A204.1 (cell line): ENCODE measurements around the gene TMEM134.

Experiments
- FAIRE-seq: peaks from 2 replicates; lab custom pipeline; 2012; peaks lifted over from hg19 to GRCh38; lab: Jason Lieb, UNC

TMEM134 gene

DNA sequence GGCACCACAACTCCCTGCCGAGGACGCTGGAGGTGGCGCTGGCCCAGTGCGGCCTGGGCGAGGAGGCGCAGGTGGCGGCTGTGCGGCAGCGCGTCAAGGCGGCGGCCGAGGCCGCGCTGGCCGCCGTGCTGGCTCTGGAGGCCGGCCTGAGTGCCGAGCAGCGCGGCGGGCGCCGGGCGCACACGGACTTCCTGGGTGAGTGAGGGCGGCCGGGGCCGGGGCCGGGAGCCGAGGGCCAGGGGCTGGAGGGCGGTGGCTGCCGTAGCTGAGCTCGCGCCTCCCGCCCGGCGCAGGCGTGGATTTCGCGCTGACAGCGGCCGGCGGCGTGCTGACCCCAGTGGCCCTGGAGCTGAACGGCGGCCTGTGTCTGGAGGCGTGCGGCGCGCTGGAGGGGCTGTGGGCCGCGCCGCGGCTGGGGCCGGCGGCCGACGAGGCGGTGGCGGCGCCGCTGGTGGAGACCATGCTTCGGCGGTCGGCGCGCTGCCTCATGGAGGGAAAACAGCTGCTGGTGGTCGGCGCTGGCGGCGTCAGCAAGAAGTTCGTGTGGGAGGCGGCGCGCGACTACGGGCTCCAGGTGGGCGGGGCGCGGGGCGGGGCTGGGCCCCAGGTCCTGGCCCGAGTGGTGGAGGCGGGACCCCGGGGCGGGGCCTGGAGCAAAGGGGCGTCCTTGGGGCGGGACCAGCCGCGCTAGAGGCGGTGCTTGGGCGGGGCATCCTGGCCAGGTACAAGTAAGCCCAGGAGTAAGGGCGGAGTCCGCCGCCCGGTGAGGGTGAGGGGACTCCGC lies 48.2 kb downstream of the TMEM134 start:
- FAIRE-seq, result no peak

DNA sequence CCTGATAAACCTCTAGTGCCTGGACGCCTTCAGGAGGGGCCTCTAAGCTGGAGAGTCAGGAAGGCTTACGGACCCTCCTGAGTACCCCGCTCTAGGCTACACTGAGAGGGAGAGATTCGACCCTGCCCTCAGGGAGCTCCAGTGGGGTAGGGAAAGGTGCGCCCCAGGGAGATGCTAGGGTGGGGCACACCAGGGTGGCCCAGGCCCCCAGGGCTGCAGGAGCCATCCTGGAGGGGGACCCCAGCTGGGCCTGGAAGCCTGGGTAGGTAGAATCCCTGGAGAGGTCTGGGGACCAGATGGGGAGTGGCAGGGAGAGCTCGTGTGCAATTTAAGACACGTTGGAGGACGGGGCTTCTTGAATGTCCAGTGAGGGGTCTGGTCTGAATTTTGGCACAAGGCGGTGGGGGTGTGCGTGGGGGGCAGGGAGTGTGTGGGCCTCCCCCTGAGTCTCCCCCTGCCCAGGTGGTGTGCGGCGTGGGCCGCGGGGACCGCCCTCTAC lies 48.9 kb downstream of the TMEM134 start:
- no peak for FAIRE-seq

- FAIRE-seq, result no peak
Observed at GRCh38 chr11:67419325-67420049, 49.6 kb downstream of the TMEM134 start.

DNA sequence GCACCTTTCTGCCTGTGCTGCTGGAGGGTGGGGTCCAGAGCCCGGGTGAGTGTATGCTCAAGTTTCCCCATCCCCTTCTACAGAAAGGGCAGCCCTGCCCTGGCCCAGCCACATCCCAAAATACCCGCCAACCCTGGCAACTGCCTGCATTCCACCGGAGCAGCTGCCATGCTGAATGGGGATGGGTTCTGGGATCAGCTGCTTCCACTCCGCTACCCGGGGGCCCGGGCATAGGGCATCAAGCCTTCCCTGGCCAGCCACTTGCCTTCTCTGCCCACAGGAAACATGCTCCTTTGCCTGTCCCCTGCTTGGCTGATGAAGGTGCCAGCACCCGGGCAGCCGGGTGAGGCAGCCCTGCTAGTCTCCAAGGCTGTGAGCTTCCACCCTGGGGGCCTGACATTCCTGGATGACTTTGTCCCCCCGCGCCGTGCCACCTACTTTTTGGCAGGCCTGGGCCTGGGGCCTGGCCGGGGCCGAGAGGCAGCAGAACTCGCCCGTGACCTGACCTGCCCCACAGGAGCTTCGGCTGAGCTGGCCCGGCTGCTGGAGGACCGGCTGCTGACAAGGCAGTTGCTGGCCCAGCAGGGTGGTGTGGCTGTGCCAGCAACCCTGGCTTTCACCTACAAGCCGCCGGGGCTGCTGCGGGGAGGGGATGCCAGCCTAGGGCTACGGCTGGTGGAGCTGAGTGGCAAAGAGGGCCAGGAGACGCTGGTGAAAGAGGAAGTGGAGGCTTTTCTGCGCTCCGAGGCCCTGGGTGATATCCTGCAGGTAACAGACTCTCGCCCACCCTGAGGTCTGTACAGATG lies 50.4 kb downstream of the TMEM134 start:
- FAIRE-seq, result no peak

DNA sequence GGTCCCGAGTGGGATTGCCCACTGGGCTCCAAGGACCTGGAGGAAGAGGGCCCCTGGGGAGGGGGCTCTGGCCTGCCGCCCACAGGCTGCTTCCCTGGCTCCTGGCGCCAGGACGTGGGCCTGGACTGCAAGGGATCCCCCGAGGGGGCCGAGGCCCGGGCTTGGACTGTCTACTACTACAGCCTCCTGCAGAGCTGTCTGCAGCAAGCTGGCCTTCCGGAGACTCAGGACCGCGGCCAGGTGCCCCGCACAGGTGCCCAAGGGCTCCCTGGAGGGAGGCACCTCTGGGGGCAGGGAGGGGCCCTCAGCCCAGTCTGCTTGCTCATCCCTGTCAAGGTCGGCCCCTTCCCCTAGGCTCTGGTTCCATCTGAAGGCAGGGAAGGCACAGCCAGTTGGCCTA lies 51.6 kb downstream of the TMEM134 start:
- FAIRE-seq, result no peak

DNA sequence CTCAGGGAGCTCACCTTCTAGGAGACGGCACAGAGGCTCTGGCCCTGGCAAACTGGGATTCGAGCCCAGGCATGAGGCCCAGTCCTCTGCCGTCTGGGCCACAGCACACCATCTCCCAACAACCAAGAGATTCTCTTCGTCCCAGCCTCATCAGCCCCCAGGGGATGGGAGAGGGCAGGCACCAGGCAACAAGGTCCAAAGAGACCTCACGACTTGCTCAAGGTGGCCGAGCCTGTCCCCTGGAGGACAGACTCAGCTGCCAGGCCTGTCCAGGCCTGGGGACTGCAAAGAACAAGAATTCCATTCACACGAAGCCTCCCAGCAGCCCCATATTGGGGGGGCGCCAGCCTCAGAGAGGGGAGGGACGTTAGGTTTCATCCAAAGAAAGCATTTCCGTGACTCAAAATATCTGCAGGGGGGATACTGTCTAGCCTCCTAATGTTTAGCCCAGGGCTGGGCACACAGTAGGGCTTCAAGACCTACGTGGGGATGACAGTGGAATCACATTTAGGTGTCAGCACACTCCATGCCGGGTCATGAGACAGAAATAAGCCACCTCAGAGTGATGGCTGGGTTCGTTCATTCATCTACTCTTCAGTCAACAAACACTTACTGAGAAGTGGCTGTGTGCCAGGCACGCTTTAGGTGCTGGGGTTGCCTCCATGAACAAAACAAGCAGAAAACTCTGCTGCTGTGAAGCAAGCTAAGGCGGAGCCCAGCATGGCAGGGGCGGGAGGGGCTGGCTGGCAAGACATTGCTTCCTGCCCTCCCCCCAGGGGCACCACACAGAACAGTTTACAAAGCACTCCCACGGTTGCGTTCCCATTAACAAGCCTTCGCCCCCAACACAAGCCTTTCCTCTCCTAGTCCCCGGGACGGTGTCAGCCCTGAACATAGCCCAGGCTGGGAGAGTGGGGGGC lies 52.4 kb downstream of the TMEM134 start:
- FAIRE-seq, result no peak

DNA sequence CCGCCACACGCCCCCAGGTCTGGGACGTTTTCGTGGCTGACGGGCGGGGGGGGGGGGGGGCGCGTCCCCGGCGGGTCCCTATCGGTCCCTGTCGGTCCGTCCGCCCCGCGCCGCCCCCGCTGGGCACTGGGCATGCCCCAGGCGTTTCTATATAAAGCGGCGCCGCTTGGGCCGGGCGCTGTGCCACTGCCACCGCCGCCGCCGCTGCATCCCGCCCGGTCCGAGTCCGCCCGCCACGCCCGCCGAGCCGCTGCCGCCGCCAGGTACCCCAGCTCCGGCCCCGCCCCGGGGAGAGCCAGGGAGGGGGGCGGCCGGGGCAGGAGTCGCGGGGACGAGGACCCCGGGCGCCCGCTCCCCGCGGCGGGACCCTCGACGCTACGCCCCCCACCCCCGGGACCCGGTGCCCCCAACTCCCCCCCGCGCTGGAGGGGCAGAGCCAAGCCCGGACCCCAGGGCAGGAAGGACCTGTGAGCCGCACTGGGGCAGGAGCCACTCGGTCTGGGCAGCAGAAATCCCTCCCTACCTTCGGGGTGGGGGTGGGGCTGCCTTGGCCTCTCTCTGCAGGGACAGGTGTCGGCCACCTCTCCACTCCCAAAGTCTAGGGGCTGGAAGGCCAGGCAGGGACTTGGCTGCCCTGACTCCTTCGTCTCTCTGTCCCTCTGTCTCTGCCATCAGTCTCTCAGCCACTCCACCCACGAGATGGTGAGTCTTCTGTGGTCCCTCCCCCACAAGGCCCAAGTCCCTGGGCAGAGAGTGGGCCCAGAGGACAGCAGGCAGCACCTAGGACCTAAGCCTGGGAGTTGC lies 53.3 kb downstream of the TMEM134 start, which contains the start of gene CARNS1:
CARNS1 (plus strand) TSS at position 178 of the 804 bp plus-strand sequence; CDS start at position 700, 522 bp downstream.
- no peak for FAIRE-seq

DNA sequence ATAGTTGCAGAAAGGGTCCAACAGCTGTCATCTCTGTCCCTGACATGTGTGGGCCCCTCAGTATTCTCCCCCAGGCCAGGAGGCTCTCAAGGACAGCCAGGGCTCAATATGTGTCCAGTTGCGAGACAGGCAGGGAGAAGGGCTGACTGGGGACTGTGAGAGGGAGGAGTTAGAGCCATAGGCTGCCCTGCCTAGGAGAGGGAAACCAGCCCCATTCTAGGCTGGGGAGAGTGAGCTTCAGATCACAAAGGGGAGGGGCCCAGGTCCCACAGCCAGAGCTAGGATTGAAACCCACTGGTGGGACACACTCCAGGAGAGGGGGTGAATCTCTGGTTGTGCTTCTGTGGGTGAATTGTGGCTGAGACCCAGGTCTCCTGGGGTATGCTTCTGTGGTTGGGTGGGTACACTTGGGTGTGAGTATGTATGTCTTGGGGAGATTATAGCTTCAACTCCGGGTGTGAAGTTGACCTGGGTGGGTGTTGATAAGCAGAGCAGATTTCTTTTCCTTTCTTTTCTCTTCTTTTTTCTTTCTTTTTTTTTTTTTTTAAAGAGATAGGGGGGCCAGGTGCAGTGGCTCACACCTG lies 55.7 kb downstream of the TMEM134 start:
- FAIRE-seq, result no peak

GRCh38 chr11:67412495-67413179 lies 56.4 kb downstream of the TMEM134 start:
- no peak for FAIRE-seq

- FAIRE-seq, result no peak
Observed at GRCh38 chr11:67411785-67412152, 57.3 kb downstream of the TMEM134 start.
